Left ventricle myocardium inferior (tissue), 1 donor: Measurements from ENCODE around the gene ADK. TPM values are rescaled to one million over a fixed set of nuclear protein-coding genes. Genes with fewer than 3 reads are reported as not detected.

Source experiments
- DNase-seq: peaks from one replicate; pipeline ENCODE4 v3.0.0-alpha.2; 2020
- H3K27ac ChIP-seq: fragments of 200-600 bp; replicated peaks from 2 replicates; pipeline ENCODE4 v1.8.0; 2021
- H3K27me3 ChIP-seq: fragments of 200-600 bp; 2 replicates; pipeline ENCODE4 v1.8.0; 2021; ENCODE audit warnings: low read depth
- H3K36me3 ChIP-seq: fragments of 200-600 bp; 2 replicates; pipeline ENCODE4 v1.8.0; 2021
- H3K4me1 ChIP-seq: fragments of 200-600 bp; 2 replicates; pipeline ENCODE4 v1.8.0; 2021
- H3K4me3 ChIP-seq: fragments of 200-600 bp; 2 replicates; pipeline ENCODE4 v1.8.0; 2021; ENCODE audit warnings: mild to moderate bottlenecking, moderate library complexity
- H3K9me3 ChIP-seq: fragments of 200-600 bp; replicated peaks from 2 replicates; pipeline ENCODE4 v1.8.0; 2021
- intact Hi-C: fragments of 100-400 bp; cut with micrococcal nuclease; formaldehyde crosslinking; loops from one replicate; pipeline ENCODE4 v1.11.0; 2022
- total RNA-seq: library from RNA; stranded (reverse); fragmentation: NEBNext Ultra II Directional; extraction: Animal tissue kit (Norgen Biotek cat#: 25700); gene quantifications from one replicate; pipeline ENCODE4 v1.2.1, GENCODE V29; 2021
- TF ChIP-seq, protein P1 (sequence below): fragments of 200-600 bp; IDR thresholded peaks from 2 replicates; pipeline ENCODE4 v1.8.0; 2021; ENCODE audit warnings: antibody characterized with exemption, mild to moderate bottlenecking, borderline replicate concordance
- donor health status: DM: no; HTN: yes; CAD: no; lungs with severe emphysema.

ADK gene
- total RNA-seq, 1 donor from 2014 or later: 41.3 TPM

- intact Hi-C loops: no loop called here
Measured at GRCh38 chr10:74610299-74610698, 459.3 kb downstream of the ADK start.

GRCh38 chr10:74612195-74612594 lies 461.2 kb downstream of the ADK start:
- no peaks in the 10 kb centered on the region for H3K9me3 ChIP-seq
- no peak overlapping the region for H3K27ac ChIP-seq
- TF ChIP-seq, protein P1, sequence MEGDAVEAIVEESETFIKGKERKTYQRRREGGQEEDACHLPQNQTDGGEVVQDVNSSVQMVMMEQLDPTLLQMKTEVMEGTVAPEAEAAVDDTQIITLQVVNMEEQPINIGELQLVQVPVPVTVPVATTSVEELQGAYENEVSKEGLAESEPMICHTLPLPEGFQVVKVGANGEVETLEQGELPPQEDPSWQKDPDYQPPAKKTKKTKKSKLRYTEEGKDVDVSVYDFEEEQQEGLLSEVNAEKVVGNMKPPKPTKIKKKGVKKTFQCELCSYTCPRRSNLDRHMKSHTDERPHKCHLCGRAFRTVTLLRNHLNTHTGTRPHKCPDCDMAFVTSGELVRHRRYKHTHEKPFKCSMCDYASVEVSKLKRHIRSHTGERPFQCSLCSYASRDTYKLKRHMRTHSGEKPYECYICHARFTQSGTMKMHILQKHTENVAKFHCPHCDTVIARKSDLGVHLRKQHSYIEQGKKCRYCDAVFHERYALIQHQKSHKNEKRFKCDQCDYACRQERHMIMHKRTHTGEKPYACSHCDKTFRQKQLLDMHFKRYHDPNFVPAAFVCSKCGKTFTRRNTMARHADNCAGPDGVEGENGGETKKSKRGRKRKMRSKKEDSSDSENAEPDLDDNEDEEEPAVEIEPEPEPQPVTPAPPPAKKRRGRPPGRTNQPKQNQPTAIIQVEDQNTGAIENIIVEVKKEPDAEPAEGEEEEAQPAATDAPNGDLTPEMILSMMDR: no peak
- intact Hi-C loops: no loop called here
- no peaks in the 10 kb centered on the region for H3K36me3 ChIP-seq
- DNase-seq: no peak
- no peaks in the 10 kb centered on the region for H3K27me3 ChIP-seq
- no peak overlapping the region for H3K4me3 ChIP-seq
- no peaks in the 10 kb centered on the region for H3K4me1 ChIP-seq

More at GRCh38 chr10:74610299-74610698, 459.3 kb downstream of the ADK start:
- no peak overlapping the region for H3K4me3 ChIP-seq
- H3K27ac ChIP-seq: no peak overlapping the region
- TF ChIP-seq, protein P1: no peak
- no peaks in the 10 kb centered on the region for H3K4me1 ChIP-seq
- no peaks in the 10 kb centered on the region for H3K36me3 ChIP-seq
- H3K9me3 ChIP-seq: no peaks in the 10 kb centered on the region
- H3K27me3 ChIP-seq: no peaks in the 10 kb centered on the region
- no peak for DNase-seq

DNA sequence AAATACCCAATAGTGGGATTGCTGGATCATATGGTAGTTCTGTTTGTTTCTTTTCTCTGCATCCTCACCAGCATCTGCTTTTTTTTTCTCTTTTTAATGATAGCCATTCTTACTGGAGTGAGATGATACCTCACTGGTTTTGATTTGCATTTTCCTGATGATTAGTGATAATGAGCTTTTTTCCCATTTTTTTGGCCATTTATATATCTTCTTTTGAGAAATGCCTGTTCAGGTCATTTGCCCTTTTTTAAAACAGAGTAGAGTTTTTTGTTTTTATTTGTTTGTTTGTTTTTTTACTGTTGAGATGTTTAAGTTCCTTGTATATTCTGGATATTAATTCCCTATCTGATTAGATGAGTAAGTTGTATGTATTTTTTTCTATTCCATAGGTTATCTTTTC lies 469.6 kb downstream of the ADK start:
- Histone ChIP-seq H3K27ac (no peak overlapping the region), H3K9me3 (peaks cover 25% of the 10 kb centered on the region), H3K36me3 (peaks cover 5% of the 10 kb centered on the region), H3K27me3 (no peaks in the 10 kb centered on the region), H3K4me3 (no peak overlapping the region), H3K4me1 (no peaks in the 10 kb centered on the region)
- intact Hi-C loops: no loop called here
- TF ChIP-seq, protein P1: no peak
- DNase-seq: no peak

DNA sequence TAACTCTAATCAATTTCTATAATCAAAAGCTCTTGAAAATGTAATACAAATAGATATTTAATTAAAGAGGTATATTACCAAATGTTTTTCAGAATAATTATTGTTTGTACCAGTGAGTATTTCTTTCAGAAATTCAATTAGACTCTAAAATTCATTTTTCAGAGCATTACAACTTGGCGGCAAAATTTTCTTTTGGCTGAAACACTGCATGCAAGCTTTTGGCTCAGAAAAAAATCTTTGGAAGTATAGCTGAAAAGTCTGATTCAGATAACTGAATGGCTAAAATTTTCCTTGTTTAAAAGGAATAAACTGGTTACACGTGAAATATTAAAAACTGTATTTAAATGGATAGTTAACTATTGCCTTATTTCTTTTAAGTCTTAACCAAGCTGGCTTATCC lies 472.8 kb downstream of the ADK start:
- no peak for DNase-seq
- intact Hi-C loops: no loop called here
- Histone ChIP-seq H3K4me1 (no peaks in the 10 kb centered on the region), H3K36me3 (no peaks in the 10 kb centered on the region), H3K27me3 (no peaks in the 10 kb centered on the region), H3K4me3 (no peak overlapping the region), H3K27ac (no peak overlapping the region), H3K9me3 (peaks cover 20% of the 10 kb centered on the region)
- TF ChIP-seq, protein P1: no peak

DNA sequence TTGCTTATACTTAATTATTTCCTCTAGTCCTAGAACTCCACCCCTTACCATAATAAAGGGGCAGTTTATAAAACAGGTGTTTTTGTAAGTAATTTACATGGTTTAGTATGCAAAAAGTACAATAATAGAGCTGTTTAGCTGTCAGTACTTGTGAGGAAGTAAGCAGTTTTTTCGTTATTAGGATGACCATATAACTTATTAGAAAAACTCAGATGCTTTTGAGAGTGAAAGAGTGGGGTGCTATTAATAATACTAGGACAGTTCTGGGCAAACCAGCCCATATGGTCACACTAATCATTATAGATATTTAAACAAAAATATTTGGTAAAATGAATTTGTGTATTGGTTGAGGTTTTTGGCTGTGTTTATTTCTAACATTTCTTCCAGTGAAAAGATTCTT lies 473.5 kb downstream of the ADK start:
- H3K36me3 ChIP-seq: no peaks in the 10 kb centered on the region
- TF ChIP-seq, protein P1: no peak

DNA sequence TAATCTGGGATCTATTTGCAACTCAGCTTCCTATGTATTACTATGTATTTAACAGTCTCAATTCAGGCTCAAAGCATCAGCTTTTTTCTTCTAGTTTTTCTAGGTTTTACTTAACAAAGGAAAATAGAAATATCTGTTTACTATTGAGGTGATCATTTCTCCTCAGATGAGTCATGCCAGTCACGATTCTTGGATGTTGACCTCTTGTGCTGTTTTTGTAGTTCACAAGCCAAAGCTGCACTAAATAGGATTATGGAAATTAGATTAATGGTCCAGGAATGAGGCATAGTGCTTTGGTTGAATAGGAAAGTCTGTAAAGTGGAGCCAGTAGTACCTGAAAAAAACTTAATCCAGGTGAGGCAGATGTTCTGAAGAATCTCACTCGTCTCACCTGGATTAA lies 477.1 kb downstream of the ADK start:
- DNase-seq: no peak
- Histone ChIP-seq H3K9me3 (no peaks in the 10 kb centered on the region), H3K36me3 (no peaks in the 10 kb centered on the region), H3K4me3 (no peak overlapping the region), H3K4me1 (no peaks in the 10 kb centered on the region), H3K27ac (no peak overlapping the region), H3K27me3 (no peaks in the 10 kb centered on the region)
- TF ChIP-seq, protein P1: no peak
- intact Hi-C loops: no loop called here

More for the DNA sequence above, 473.5 kb downstream of the ADK start:
- Histone ChIP-seq H3K4me1 (no peaks in the 10 kb centered on the region), H3K27ac (no peak overlapping the region), H3K4me3 (no peak overlapping the region), H3K27me3 (no peaks in the 10 kb centered on the region), H3K9me3 (peaks cover 20% of the 10 kb centered on the region)
- no peak for DNase-seq
- intact Hi-C loops: no loop called here
